SK-N-MC (cell line): ENCODE results near the gene MCF2L.
"Not testable (repeated sequence)": the region's sequence is repeated elsewhere in the genome, so short reads cannot be mapped to it uniquely, and the experiment has no call there.

Experiments
- DNase-seq: peaks from one replicate; pipeline ENCODE4 v3.0.0-alpha.2; 2011; ENCODE audit warnings: low read depth, low spot score
- H3K27ac ChIP-seq: fragments of 200-600 bp; sonication (generic); 2 replicates; pipeline ENCODE4 v1.5.1; 2016; ENCODE audit warnings: mixed run types
- H3K36me3 ChIP-seq: fragments of 200-600 bp; sonication (generic); 2 replicates; pipeline ENCODE4 v1.6.1; 2017; ENCODE audit warnings: antibody characterized with exemption, low read length, mixed read lengths; ENCODE audit not compliant: insufficient read depth
- H3K4me3 ChIP-seq: fragments of 200-600 bp; sonication (generic); 2 replicates; pipeline ENCODE4 v1.5.1; 2016
- H3K9ac ChIP-seq: fragments of 200-600 bp; sonication (generic); 2 replicates; pipeline ENCODE4 v1.8.0; 2017; ENCODE audit warnings: mixed run types, mixed read lengths; ENCODE audit not compliant: insufficient read length
- H3K9me3 ChIP-seq: fragments of 200-600 bp; sonication (generic); 2 replicates; pipeline ENCODE4 v1.6.1; 2017; ENCODE audit warnings: low read depth, mild to moderate bottlenecking, antibody characterized with exemption, low read length, moderate library complexity, mixed read lengths
- EZH2 ChIP-seq: fragments of 200-600 bp; sonication (generic); IDR thresholded peaks from one replicate; pipeline ENCODE4 v1.6.1; 2017; ENCODE audit warnings: antibody characterized with exemption
- FOXP2 ChIP-seq: optimal IDR thresholded peaks from 2 replicates; pipeline ENCODE3; 2011; ENCODE audit warnings: mild to moderate bottlenecking, moderate library complexity; ENCODE audit not compliant: insufficient read depth; ENCODE audit errors: extremely low read length, control extremely low read depth
- POLR2AphosphoS5 ChIP-seq: IDR thresholded peaks from 2 replicates; pipeline ENCODE4 v1.6.1; 2012; ENCODE audit warnings: mild to moderate bottlenecking, low read depth, low read length, borderline replicate concordance

The MCF2L gene

DNA sequence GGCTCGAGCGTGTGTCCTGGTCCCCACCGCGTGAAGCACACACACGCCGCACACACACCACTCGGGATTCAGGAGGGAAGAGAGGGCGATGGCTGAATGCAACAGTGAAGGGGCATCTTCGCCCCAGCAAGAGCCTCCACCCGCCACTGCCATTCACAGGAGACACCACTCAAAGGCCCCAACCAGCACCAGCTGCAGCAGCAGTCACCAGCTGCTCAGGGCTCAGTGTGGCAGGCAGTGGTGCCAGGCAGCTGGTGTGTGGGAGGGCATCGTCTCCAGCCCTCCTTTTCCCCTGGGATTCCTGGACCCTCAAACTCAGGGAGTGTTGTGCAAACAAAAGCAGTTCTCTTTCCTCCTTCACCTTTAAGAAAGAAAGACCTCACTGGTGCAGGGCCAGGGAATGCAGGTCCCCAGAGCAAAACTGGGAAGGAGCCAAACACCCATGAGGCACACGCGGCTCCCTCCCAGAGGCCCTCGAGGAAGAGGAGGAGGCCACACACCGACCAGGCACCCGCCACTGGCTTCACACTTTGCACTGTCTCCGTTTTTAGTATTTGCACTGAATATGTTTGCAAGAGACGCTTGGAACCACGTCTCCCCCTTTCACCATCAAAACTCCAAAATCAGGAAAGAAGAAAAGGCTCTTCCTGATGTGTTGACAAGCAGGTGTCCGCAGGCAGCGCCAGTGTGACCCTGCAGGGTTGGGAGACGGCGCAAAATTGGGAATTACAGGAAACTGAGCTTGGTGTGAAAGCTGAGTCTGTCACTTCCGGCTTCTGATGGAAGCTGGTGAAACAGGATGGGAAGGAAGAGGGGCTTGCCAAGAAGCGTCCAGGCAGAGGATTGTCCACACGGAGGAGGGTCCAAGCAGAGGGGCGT lies 110.1 kb downstream of the MCF2L start:
- no peak overlapping the region for H3K9ac ChIP-seq
- no peak for TF ChIP-seq EZH2
- TF ChIP-seq FOXP2 = no peak
- no peak for TF ChIP-seq POLR2AphosphoS5
- H3K27ac ChIP-seq = no peak overlapping the region
- no peaks in the 10 kb centered on the region for H3K9me3 ChIP-seq
- H3K4me3 ChIP-seq = no peak overlapping the region
- no peak for DNase-seq
- H3K36me3 ChIP-seq = no peaks in the 10 kb centered on the region

DNA sequence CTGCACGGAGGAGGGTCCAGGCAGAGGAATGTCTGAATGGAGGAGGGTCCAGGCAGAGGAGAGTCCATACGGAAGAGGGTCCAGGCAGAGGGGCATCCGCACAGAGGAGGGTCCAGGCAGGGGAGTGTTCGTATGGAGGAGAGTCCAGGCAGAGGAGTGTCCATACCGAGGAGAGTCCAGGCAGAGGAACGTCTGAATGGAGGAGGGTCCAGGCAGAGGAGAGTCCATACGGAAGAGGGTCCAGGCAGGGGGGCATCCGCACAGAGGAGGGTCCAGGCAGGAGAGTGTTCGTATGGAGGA lies 110.7 kb downstream of the MCF2L start:
- H3K36me3 ChIP-seq, H3K27ac ChIP-seq, H3K4me3 ChIP-seq, H3K9ac ChIP-seq, H3K9me3 ChIP-seq, DNase-seq: not testable (repeated sequence)

DNA sequence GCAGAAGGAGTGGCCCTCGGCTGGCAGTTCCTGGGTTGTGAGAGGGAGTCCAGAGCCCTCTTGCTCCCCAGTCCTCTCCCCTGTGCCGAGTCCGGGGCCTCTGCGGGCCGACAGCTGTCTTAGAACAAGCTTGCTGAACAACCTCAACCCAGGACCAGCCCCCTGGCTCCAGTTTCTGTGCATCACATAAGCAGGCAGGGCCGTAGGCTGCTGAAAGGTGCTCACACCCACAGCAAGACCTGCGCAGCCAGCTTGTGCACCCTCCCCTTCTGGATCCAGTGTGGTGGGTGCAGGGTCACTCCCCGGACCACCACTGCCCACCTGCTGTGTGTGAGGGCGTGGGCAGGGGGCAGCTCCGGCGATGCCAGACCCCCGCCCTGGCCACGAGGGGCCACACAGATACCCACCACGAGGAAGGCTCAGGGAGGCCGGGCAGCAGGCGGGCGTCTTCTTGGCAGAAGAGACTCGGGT lies 111.4 kb downstream of the MCF2L start:
- Histone ChIP-seq H3K9ac (no peak overlapping the region), H3K27ac (no peak overlapping the region), H3K9me3 (no peaks in the 10 kb centered on the region), H3K4me3 (no peak overlapping the region), H3K36me3 (no peaks in the 10 kb centered on the region)
- DNase-seq = no peak
- TF ChIP-seq EZH2 = no peak
- no peak for TF ChIP-seq POLR2AphosphoS5
- no peak for TF ChIP-seq FOXP2

DNA sequence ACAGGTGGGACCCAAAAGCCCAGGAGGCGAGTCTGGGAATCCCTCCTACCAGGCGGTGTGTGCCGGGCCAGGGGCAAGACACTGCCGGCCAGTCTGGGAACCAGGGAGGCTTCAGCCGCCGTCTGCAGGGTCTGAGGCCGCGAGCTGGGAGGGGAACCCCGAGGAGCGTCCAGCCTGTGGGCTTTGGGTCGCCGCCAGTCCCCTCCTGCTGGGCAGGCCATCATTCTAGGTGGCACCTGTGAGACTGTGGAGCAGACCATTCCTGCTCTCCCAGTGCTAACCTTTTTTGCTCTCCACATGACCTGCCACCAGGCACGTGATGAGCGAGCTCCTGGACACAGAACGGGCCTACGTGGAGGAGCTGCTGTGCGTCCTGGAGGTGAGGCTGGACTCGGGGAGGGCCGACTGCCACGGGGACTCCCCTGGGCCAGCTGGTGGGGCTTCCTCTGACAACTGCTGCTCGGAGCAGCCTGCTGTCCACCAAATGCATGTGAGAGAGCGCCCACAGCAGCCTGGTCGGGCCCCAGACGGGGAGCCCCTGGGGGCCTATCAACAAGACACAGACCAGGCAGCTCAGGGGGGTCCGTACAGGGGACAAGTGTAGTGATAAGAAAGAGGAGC lies 112.0 kb downstream of the MCF2L start:
- Histone ChIP-seq H3K36me3 (no peaks in the 10 kb centered on the region), H3K27ac (no peak overlapping the region), H3K4me3 (no peak overlapping the region), H3K9me3 (no peaks in the 10 kb centered on the region), H3K9ac (no peak overlapping the region)
- DNase-seq = no peak
- no peak for TF ChIP-seq FOXP2
- TF ChIP-seq EZH2 = no peak
- TF ChIP-seq POLR2AphosphoS5 = no peak

DNA sequence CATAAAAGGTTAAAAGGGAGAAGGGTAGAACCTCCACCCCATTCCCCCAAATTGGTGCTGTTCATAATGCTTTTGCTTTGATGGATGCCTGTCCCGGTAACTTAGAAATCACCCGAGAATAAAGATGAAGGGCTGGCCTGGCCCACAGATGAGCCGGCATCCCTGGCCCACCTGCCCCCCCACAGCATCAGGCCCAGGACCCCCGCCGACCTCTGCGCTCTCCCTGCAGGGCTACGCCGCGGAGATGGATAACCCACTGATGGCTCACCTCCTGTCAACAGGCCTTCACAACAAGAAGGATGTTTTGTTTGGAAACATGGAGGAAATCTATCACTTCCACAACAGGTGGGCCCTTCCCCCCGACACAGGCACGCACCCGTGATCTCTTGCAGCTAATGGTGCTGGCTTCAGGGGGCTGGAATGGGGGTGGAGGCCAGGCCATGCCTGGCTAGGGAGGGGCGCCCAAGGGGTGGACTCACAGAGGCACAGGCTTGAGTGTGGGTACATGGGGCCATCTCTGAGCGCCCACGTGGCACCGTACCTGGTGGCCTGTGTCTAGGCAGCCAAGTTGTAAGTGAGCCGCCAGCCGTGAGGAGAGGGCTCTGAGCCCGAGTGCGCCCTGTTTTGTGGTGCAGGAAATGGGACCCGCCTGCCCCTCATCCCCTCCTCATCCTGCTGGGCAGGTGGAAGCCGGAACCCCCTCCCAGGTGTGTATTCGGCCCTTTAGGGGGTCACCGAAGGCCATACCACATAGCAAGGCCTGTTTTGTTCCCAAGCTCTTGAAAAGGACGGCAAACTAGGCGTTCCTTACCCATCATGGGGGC lies 113.4 kb downstream of the MCF2L start:
- Histone ChIP-seq H3K9ac (no peak overlapping the region), H3K36me3 (no peaks in the 10 kb centered on the region), H3K27ac (no peak overlapping the region), H3K4me3 (no peak overlapping the region), H3K9me3 (no peaks in the 10 kb centered on the region)
- TF ChIP-seq FOXP2 (no peak), EZH2 (no peak), POLR2AphosphoS5 (no peak)
- no peak for DNase-seq

DNA sequence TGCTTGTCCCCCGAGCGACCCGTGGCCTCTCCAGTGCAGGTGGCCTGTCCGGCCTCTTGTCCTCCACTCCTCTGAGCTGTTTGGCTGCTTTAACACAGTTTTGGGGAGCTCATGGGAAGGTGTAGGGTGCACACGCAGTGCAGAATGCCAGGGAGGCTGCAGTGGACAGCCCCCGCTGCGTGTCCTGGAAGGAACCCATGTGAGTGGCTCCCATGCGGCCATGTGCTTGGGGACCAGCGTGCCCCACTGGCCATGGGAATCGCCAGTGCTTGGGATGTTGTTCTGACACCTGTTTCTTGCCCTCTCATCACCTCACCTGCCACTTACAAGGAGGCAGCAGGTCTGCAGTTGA lies 114.0 kb downstream of the MCF2L start:
- no peak overlapping the region for H3K9ac ChIP-seq
- H3K4me3 ChIP-seq = no peak overlapping the region
- no peak overlapping the region for H3K27ac ChIP-seq
- TF ChIP-seq POLR2AphosphoS5 = no peak
- TF ChIP-seq FOXP2 = no peak
- TF ChIP-seq EZH2 = no peak
- H3K9me3 ChIP-seq = no peaks in the 10 kb centered on the region
- H3K36me3 ChIP-seq = no peaks in the 10 kb centered on the region
- DNase-seq = no peak

DNA sequence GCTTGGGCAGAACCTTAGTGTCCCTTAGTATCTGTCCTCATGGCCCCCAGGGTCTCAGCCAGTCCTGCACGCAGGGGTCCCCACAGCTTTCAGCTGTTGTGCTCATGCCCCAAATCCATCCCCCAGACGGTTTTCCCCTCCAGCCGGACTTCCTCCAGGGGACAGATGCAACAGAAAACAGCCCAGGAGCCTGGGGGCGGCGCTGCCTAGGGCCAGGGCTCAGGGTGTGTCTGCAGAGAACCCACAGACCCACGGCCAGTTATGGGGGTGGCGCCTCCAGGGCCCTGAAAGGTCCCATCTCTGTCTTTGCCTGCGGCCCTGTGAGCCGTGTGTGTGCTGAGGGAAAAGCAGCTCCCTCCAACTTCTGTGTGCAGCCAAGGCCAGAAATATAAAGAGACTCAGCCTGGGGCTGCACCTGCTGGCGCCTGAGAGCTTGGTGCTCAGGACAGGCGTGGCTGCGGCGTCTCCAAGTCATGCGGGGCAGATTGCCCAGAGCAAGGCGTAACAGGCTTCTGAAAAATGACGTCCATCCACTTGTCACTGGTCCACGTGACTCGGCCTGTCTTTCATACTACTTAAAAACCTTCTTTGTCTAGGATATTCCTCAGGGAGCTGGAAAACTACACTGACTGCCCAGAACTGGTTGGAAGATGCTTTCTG lies 114.5 kb downstream of the MCF2L start:
- TF ChIP-seq POLR2AphosphoS5 (no peak), EZH2 (no peak)
- H3K36me3 ChIP-seq = no peaks in the 10 kb centered on the region
- DNase-seq = no peak
- no peak overlapping the region for H3K27ac ChIP-seq
- no peak overlapping the region for H3K9ac ChIP-seq
- no peaks in the 10 kb centered on the region for H3K9me3 ChIP-seq
- H3K4me3 ChIP-seq = no peak overlapping the region
